Pons (tissue), 1 donor: ENCODE results near the gene SCN5A.
A peak's percentile ranks its signal among the peaks of the same experiment; 100 is the strongest.

Experiments
- DNase-seq: peaks from one replicate; pipeline ENCODE4 v3.0.0-alpha.2; 2016; ENCODE audit warnings: low spot score

SCN5A gene

DNA sequence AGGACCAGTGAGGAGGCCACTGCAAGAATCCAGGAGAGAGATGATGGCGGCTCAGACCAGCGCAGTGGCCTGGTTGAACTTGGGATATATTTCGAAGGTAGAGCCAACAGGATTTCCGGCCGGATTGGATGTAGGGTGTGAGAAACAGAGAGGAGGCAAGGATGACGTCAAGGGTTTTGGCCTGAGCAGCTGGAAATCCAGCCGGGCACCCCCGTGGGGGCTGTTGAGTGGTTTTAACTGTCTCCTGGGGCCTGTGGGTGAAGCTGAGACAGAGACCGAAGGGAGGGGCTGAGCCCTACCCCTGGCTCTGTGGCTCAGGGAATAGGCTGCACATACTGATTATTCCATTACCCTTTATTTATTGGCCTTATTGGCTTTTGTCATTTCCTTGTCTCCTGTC is 107.7 kb downstream of the SCN5A start:
- DNase-seq, result no peak

DNA sequence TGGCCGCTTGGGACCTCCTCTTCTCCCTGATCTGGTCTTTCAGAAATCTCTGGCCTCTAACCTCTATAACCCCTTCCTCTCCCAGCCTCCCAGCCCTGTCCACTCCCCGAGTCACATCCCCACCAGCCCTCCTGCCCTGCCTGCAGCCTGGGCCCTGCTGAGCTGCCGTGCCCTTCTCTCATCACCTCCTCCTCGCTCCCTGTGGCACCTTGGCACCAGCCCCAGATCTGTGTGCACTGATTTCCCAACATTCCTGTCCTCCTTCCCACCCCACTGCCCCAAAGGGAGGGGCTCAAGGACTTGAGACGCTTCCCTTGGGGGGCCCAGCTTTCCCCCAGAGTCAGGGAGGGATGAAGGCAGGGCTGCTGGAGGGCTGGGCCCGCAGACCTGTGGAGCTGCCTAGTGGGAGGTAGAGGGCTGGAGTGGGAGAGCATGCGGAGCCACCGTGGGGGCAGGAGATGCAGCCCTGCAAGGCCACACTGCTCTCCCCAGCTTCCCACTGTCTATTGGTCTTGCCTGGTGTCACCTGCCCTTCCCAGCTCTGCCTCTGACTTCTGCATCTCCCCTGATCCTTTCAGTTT is 110.6 kb downstream of the SCN5A start:
- DNase-seq, result no peak

DNA sequence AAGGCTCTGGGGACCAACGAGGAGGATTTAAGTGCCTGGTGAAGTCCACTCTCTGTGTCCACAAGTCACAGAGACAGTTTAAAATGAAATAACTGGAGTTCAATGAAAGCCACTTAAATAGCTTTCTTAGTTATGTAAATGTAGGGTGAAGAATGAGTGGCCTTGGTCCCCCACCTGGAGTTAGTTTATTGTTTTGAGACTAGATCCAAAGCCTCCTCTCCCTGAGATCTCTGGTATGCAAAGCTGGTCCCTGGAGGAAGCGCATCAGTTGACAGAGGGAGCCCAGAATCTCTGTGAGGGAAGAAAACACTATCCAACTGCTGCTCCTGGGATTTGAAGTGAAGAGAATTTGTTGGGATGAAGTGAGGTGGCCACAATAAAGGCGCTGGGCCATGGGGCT is 112.8 kb downstream of the SCN5A start:
- no peak for DNase-seq

DNA sequence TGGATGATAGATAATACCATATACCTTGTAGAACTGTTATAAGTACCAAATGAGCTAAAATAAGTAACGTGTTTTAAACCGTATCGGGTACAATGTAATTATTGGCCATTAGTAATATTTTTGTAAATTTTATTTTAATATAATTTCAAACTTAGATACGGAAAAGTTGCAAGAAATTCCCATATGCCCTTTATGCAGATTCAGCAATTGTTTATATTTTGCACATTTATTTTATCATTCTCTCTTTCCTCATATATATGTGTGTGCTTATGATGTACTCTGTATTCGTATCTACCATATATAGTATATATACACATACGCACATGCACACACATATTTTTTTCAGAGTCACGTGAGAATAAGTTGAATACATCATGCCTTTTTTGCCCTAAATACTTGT is 114.9 kb downstream of the SCN5A start:
- DNase-seq, result no peak

DNA sequence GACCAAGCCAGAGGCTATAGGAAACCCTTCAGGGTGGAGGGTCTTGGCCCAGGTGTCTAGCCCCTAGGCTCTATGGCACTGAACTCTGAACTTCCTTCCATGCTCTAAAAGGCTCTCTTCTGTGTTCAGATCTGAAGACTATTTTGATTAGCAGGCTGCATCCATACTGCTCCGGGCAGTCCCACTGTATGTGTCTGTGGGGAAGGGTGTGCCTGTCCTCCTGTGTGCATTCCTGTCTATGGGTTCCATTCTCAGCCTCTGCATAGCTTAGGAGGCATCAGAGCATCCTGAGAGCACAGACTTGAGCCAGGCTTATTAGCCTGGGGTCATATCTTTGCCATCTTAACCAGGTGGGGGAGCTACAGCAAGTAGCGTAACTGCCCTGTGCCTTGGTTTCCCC is 115.3 kb downstream of the SCN5A start:
- DNase-seq, result no peak

DNA sequence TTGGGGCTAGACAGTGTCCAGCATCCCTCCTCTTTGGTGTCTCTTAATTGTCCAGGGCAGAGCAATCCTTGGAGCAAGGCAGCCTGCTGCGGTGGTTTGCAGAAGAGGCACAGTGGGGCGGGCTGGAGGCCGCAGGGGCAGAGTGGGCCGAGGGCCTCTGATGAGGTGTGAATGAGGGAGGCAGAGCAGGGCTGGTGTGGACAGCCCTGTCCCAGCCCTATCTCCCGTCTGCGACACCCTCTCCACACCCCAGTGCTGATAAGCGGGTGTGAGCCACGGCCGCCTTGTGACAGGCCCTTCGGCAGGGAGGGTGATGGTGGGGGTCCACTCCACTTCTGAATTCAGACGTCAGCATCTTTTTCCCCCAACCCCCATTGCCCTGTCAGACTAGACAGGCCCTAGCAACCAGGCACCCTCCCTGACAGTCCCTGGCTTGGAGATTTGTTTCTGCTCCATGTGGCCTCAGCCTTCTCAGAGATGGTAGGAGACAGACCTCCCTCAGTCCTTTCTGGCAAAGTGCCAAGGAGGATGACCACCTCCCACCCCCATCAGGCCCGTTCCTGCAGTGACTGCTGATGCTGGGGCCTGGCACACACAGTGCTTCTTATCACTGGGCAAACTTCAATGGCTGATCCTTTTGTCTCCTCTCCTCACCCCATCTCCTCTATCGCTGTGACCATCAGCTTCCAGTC is 116.1 kb downstream of the SCN5A start:
- DNase-seq, result no peak

DNA sequence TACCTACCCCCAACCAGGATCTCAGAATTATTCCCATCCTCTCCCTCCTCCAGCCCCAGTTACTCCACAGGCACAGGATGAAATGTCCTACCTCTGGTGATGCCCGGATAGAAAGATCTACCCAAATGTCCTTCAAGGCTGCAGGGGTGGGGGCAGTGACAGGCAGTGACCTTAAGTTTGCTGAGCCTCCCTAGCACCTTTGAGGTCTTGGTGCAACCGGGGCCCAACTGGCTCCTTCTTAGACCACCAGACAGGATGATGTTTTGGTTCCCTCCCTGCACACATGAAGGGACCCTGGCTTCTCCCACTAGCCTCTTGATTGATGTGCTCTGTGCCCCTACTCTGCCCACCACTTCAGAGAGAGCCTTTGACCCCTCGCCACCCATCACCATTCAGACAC is 117.0 kb downstream of the SCN5A start:
- no peak for DNase-seq

DNA sequence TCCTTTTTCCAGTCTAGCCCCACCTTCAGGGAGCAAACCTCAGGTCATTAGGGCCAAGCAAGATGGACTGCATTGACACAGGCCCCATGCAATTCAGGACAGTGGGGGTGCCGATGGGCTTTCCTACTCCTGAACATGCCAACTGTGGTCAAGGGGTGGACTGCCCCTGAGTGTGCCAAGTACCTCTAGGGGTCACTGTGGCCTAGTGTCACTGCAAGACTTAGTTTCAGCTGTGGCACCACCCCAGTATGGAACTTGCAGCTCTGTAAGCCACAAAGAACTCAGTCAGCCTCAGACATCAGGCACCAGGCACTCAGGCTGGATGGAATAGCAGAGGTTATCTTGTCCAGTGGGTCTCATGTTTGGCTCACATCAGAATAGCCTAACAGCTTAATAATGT is 121.0 kb downstream of the SCN5A start:
- DNase-seq, result no peak

DNA sequence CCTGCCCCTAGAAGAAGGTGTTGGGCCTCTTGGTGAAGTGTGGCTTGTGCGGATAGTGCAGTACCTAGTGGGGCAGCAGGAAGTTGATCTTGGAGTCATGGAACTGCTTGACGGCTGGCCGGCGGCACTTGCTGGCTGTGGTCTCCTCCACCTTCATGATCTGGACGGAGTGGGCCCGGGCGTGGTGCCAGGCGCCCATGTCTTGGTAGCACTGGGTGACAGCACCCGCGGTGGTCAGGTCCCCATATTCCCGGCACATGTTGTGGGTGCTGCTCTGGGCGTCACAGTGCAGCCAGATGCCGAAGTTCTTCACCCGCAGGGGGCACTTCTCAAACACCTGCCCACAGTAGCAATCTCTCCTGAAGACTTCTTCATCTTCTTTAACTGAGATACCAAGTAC is 122.7 kb downstream of the SCN5A start:
- no peak for DNase-seq

DNA sequence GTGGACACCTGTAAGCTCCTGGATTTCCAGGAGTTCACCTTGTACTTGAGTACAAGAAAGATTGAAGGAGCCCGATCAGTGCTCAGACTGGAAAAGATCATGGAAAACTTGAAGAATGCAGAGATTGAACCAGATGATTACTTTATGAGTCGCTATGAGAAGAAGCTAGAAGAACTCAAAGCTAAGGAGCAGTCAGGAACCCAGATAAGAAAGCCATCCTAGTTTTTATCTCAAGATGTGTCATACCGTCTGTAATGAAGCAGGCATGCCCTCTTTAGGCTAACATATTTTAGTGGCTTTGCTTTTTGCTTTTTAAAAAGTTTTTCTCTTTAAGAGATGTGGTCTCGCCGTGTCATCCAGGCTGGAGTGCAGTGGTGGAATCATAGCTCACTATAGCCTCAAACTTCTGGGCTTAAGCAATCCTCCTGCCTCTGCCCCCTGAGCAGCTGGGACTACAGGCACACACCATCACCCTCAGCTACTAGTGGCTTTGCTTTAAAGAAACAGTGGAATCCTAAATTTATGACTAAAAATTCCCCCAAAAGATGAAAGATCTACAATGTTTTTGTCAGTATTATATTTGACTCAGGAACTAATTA is 125.2 kb downstream of the SCN5A start:
- DNase-seq, result no peak

DNA sequence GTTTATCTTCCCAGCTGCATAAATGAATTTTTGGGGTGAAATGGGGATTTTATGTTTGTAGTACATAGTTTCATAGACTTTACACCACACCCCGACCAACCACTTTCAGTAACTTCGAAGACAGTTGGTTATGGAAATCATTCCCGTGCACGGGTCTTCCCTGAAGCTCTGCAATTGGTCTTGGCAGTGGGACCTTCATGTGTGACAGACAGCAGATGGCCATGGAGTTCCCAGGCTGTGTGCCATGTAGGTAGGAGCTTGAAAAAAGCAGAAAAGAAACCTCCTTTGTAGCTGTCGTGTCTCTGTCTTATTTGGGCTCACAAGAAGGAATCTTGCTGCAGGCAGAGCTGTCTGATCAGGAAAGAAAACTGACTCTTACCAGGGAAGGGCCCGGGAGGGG is 127.5 kb downstream of the SCN5A start:
- no peak for DNase-seq

DNA sequence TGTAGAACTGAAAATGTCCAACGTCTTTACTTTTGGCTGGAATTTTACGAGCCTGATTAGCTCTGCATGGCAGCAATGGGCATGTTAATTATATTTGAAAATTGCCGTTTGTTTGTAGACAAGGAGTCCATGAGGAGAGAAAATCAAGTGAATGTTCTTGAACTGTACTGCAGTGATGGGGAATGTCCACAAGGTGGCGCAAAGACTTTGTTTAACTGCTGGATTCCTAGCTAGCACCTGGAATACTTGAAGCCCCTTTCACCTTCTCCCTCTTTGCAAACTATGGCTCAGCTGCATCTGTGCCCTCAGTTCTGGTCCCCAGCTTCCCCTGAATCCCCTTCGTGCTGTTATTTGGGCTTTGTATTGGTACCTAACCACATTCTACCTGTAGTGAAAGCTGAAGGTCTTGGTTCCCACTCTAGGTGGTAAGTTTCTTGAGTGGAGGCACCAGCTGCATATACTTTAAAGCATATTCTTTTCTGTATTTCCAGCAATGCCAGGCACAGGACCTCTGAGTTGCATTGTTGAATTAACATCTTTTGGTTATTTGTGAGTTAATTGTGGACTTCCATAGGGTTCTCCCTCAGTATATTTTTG is 128.0 kb downstream of the SCN5A start:
- peak; percentile 76 for DNase-seq

DNA sequence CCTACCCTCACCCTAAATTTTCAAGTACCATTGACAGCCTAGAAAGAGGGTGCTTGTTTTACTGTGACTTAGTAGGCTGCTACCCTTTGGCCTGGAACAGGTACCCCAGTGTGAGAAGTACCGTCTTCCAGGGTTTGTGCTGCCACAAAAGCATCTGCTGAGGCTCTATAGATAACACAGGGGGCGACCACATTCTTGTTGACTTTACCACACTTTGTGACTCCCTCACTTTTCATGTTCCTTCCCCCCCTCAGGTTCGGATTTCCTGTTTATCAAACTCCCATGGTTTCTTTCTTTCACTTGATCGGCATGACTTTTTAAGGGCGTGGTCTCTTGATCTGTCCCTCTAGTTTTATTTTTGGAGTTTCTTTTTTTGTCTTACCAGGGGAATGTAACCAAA is 129.8 kb downstream of the SCN5A start:
- no peak for DNase-seq

DNA sequence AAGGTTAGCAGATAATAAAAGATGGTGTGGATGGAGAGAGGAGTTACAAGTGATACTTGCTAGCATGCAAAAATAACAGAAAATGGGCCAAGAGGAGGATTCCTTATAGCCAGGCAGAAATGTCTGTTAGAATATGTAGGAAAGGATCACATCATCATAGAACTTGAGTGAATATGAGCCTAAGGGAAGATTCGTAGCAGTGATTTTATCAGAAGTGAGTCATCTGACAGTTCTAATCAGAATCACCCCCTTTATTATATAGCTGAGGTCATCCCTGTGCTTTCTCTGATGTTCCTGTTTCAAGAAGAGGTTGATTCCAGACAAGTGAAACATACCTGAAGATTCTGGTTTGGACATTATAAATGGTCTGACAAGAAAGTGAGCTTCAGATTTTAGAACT is 130.5 kb downstream of the SCN5A start:
- DNase-seq, result no peak

DNA sequence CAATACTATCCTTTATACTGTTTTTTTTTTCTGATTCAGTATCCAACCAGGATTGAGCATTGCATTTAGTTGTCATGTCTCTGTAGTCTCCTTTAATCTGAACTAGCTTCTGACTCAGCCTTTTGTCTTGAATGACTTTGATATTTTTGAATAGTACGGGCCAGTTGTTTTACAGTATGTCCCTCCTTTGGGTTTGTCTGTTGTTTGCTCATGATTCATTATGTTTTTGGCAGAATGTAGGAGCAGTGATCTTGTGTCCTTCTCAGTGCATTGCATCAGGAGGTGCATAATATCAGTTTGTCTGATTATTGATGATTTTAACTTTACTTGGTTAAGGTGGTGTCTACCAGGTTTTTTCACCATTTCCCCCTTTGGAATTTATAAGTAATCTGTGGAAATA is 132.8 kb downstream of the SCN5A start:
- DNase-seq, result no peak

DNA sequence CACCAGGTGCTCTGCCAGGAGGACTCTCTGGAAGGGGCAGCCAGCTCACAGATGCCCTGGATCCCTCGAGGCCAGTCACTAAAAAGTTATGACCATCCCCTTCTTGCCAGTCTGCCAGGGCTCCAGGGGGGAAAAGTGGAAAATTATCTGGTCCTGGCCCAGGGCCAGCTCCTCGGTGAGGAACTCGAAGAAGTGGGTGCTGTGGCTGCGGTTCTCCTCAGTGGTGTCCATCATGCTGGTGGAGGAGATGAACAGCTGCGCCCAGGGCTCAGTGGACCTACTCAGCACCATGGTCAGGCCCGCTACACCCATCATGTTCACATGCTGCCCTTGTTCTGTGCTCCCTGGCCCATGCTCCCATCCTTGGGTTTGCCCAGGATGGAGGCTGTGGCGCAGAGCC is 134.1 kb downstream of the SCN5A start:
- DNase-seq, result no peak

DNA sequence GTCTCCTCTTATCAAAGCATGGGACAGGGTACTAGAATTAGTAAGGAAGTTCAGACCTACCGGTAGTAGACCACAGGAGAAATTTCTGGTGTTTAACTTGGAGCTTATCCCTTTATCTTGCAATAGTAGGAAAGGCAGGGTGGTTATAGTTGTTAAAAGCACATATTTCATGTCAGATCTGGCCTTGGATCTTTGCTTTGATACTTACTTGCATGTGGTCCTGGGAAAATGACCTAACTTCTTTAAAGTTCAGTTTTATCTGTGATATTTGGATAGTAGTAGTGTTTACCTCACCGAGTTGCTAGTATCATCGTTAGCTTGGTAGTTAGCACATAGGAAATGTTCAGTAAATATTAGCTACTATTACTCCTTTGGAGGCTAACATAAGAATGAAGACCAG is 137.9 kb downstream of the SCN5A start:
- DNase-seq, result no peak

DNA sequence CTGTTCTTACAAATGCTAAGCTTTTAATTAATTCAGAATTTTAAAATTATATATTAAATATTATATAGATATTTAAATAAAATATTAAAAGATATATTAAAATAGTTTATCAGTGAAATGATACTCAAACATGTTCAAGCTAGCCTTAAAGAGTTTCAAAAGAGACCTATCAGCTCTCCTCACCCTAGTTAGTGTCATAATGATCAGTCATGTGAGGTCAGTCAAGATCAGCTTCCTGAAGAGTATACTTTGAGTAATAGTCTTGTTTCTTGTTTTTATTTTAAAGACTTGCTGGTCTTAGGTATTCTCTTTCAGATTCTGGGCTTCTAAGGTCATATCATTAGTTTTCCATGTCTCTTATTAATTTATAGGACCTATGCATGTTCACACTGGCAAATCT is 138.9 kb downstream of the SCN5A start:
- DNase-seq, result no peak

DNA sequence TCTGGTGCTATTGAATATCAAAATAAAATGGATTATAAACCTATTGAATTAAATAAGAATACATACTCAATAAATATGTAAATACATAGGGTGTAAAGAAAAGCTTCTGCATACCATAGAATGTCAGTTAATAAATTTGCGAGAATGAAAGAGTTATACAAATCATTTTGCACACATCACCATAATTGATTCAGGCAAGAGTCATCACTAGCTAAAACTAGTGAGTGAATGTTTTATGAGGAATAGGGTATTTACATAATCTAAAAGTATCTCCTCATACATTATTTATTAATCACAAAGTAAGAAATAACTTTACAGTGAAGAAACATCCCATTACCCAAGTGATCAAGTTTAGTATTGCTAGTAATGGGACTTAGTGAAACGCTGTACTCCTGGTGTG is 139.8 kb downstream of the SCN5A start:
- DNase-seq, result no peak

DNA sequence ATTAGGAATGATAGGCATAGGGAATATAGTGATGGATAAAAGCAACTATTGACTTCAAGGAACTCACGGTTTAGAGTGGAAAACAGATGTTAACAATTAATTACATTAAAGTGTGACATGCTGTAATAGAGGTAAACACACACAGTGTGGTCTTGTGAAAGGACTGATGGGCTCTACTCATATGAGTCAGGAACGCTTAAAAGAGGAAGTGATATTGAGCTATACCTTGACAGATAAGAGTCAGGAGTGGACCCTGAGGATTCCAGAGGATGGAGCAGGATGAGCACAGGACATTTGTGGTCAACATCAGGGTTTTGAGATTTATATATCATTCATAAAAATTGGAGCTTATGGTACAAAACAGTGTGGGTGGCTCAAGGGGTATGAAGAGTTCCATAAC is 142.4 kb downstream of the SCN5A start:
- DNase-seq, result no peak

DNA sequence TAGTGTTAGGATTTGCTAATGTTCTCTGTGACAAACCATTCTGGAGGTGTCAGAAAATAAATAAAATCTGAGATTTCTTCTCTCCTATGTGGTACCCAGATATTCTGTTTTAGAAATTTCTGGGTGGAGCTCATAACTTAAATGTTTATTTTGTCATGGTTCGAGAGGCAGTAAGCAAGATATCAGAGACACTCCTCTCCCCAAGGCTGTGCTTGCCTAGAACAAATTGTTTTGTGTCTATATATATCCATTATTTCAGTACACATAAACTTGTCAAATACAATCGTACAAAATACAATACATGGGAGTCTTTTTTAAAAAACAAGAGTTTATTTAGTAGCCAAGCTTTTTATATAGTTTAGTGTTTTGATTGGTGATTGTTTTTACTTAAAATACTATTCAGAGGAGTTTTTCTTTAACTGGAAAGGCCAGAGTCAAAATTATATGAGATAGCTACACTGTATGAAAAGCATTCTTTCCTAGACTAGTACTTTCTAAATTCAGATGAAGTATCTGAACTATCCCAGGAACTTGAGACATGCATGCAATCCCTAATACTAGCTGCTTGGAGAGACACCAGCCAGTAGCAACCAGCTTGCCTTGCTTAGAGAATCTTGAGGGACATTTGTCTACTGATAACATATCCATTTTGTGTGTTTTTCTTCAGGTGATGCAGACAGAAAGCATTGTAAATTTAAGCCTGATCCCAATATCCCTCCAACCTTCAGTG is 148.6 kb downstream of the SCN5A start:
- DNase-seq, result no peak
